Activated T-cell treated with anti-CD3 and anti-CD28 coated beads for 48 hours (primary cell): ENCODE measurements around the gene EPHB1.

Experiments used
- DNase-seq: peaks from one replicate; pipeline ENCODE4 v3.0.0-alpha.2; 2020; ENCODE audit warnings: low read depth

The EPHB1 gene

DNA sequence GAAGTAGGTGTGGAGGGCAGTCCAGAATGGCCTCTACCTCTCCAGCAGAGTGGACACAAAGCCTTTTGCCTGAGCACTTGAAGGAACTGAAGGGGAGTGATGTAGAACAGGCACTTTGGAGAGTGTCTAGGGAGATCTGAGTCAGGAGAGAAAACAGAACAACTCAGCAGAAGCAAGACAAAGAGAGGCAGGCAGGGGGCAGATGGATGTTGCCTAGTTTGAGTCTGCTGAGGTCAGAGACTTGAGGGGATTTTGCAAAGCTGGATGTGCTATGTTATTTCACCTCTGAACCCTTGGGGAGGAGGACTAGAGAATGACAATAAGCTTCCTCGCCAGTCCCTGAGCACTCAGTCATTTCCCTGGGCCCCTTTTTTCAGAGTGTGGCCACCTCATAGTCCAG, 366.4 kb downstream of the EPHB1 start:
- no peak for DNase-seq

DNA sequence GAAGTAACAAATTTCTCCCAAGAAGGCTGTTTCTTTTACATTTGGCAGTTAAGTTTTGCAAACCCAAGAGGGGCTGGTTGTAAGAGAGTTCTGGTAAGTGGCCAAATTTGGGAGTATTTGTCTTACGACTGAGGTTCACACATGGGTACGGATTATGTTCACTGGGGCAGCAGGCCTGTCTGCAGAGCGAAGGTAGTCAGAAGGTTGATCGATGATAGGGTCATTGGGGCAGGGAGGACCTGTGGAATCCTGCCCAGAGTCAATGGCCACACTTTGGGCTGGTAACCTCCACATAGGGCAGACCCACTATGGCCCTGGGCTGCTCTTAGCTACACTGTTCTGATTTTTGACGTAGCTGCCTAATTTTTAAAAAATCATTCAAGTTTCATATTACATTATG, 368.6 kb downstream of the EPHB1 start:
- DNase-seq = no peak

DNA sequence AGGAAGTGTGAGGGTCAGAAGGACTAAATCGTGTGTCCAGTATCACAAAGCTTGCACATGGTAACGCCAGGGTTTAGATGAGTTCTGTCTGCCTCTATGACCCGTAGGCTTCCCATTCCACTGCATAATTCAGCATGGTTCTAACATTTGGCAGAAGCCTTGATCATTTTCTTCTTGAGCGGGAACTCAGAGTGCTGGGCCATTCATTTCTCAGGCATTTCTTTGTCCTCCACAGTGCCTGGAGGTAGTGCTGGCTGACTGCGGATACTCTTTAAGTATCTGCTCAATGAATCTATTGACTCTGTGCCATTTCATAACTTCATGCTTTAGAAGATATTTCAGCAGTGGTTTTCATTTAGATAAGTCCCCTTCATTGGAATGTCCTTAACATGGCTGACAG, 370.2 kb downstream of the EPHB1 start:
- no peak for DNase-seq

DNA sequence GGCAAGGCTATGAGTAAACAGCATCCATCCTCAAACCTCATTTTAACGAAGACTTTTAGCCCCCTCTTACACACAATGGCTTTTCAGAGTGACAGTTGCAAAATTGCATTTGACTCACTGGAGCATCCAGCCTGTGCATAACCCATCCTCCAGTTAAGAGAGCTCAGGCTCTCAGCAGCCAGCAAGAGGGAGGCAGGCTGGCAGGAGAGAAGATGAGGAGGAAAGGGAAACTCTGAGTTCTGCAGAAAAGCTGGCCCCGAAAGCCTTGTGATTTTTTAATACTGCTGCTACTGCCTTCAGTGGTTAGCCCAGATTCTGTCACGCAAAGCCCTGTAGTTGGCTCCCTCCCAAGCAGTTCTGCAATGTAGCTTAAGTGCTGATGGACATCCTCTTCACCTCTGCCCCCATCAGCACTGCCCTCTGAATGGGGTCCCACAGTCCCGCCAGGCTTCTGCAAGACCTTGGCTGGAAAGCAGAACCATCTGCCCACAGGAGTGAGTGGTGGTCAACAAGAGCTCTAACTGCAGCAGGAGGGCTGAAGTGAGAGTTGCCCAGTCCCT, 371.3 kb downstream of the EPHB1 start:
- DNase-seq = no peak

DNA sequence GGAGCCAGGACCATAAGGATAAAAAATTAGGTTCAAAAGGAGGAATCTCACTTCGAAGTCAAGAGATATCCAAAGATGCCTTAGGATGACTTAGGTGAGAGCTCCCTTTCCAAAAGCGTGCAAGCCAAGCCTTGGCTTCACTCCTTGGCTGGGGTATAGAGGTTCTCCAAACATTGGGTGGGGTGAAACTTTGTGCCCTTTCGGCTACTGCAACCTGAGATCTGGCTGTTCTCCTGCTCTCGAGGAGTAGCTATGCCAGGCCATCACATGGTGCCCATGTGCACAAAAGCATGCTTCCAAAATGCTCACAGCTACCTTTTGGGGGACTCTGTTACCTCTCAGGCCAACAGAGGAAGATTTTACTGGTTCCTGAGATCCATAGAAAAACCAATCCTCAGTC, 373.8 kb downstream of the EPHB1 start:
- DNase-seq = no peak

DNA sequence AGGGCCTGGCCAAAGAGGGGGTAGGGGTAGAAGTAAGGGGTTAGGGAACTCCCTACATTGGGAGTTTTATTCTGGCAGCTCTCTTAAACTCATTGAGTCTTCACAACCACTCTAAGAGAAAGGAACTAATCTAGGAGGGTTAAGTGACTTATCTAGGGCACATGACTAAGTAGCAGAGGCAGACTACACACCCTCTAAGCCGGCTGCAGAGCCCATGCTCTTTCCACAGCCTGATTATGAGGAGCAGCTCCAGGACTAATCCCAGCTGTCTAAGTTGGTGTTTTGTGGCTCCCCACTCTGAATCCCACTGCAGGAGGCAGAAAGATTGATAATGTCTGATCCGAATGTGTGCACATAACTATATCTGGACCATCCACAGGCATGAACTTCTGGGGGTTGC, 374.6 kb downstream of the EPHB1 start:
- DNase-seq = no peak

DNA sequence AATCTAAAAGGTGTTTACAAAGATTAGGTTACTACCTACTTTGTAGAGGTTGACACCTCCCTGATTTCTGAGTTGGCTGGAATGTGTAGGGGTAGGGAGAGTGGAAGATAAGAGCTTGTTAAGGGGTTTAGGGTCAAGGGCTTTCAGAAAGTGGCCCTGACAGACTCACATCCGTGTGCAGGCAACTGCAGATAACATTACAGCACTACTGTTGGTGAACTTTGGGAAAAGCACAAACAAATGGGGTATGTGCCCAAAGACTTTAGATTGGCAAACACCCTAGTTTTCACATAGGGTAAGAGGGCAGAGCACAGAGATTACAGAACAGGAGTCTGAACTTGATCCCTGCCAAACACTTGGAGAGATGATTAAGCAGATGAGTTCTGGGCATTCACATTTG, 375.7 kb downstream of the EPHB1 start:
- DNase-seq = no peak

DNA sequence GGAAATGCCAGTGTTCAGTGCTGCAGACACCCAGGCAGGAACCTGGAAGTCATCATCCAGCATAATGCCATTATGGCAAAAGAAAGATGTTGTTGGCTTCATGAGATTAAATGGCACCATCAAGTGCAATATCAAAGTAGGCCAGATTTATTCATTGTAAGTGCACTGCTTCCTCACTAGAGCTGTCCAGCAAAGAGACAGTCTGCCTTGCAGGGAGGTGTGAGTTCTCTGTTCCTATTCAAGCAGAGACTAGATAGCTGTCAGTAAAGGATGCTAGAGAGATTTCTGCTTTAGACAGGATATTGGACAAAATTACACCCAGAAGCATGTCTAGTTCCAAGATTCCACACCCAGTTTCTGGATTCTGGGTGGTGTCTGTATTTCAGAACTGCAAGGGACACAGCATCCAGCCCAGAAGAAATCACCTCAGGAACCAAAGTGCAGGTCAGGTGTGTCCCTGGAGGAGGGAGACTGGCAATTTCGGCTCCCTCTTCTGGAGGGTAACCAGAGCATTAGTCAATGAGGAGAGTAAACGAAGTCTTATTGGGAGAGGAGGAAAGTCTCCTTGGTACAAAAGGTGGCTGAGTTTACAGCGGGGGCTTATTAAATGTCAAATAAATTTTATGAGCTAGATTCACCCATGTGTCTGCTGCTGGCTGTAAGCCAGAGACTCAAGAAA, 377.3 kb downstream of the EPHB1 start:
- DNase-seq = no peak

DNA sequence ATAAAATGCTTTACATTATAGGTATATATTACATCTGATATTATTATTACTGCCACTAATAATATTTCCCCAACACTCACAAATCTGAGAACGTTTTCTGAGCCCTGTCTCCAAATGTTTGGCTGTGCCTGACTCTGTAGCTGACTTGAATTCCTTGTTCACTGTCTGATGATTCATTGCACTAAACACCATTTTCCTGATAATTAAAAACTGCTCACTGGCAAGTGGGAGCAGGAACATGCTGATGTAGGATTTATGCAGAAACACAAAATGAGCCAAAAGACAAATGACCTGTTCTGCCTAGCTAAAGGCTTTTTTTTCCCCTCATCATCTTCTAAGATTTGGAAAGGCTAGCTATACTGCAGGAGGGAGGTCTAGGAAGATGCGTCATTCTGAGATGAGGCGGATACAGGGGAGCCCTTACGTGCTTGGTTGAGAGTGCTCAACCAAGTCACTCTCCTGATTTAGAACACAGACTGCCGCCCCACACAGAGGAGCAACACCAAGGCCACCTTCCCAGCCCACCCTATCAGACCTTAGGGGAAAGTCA, 380.7 kb downstream of the EPHB1 start:
- DNase-seq = no peak

DNA sequence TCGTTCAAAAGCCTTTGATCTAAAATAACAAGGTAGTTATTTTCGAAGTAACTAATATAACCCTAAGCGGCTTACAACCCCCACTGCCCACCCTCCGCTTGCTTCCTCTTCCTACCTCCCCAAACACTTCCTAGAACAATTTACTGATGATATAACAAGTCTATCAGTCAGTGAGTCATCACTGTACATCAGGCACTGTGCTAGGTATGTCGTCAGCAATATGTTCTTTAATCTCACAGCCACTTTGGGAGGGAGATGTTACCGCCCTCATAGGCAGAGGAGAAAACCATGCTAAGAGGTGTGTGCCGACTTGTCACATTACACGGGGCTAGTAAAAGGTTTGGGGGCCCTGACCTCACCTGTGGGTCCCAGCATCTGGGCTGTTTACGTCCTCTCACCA, 381.8 kb downstream of the EPHB1 start:
- DNase-seq = no peak

DNA sequence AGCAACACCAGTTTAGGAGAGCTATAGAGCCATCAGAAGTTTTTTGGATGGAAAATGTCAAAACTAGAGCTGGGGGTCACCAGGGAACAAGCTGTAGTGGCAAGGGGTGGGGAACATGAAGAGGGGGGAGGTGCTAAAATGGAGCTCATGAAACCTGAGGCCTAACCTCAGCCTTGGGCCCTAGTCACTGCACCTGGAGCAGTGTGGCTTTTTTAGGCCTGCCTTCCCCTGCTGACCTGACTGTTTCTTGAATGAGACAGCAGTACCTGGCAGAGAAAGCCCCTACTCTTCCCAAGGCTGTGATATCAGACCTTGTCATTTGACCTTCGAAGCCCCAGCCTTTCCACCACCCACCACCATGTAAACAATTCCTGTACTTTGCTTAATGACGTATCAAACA, 383.5 kb downstream of the EPHB1 start:
- DNase-seq = no peak

DNA sequence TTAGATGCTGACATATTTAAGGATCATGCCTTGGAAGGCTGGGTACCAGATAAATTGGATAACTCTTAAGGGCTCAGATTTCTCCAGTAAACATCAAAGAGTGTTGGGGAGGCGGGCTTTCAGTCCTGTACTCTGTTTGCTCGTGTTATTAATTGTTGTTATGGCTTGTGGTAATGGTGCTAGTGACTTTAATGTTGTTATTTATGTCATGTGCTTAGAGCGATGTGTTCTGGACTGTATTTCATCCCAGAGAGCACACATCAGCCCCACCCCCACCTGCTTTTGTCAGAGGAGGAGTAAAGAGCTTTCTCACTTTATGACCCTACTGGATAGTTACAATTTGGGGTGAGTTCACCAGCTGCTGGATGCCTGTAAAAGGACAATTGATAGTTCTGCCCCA, 386.3 kb downstream of the EPHB1 start:
- no peak for DNase-seq

DNA sequence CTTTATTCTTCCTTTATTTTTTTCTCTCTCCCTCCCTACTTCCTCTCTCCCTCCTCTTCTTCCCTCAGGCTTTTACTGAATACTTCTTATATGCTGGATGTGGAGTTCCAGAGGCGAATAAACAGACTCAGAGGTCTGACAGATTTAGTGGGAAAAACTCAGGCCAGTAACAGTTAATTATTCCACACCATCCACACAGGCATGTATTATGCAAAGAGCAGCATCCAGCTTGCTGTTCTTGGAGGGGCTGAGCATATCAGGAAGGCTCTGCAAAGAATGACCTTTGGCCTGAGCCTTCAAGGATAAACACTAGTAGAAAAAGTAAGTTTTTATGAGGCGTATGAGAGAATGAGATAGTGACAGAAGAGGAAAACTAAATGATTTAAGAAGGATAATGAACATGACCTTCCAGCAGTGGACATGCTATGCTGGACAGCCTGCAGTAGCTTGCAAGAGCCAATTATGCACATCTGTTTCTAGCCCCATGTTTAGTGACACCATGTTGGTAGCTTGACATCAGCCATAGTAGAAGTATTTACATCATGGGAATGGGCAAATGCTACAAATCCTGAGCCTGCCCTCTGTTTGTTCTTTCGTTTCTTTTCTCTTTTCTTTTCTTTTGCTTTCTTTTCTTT, 387.4 kb downstream of the EPHB1 start:
- no peak for DNase-seq

DNA sequence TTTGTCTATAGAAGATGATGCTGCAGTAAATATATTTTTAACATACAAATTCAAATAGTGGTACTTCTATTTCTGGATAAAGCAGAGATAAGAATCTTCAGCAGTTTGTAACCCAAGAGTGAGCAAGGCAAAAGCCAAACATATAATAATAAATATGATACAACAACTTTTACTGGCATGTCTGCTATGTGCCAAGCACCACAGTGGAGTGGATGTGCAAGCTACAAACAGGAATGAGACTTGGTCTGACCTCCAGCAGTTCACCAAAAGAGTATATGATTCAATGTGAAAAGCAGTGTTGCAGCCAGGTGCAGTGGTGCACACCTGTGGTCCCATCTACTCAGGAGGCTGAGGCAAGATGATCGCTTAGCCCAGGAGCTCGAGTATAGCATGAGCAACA, 395.6 kb downstream of the EPHB1 start:
- DNase-seq = no peak

DNA sequence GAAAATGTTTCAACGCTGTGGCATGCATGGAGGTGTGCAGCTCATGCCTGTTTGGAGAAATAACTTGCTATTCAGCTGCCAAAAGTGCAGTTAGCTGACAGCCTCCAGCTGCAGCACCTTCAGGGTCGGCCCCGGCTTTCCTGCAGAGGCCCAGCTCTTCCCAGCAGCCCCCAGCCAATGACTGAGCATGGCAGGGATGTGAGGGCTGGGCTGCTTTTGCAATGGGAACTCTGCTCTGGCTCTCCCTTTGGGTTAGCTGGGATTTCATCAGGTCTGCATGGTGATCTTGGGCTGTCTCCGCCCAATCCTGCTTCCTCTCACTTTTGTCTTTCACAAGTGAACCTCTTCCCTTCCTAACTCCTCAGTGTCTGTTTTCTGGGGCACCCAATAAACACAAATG, 396.6 kb downstream of the EPHB1 start:
- DNase-seq = no peak

DNA sequence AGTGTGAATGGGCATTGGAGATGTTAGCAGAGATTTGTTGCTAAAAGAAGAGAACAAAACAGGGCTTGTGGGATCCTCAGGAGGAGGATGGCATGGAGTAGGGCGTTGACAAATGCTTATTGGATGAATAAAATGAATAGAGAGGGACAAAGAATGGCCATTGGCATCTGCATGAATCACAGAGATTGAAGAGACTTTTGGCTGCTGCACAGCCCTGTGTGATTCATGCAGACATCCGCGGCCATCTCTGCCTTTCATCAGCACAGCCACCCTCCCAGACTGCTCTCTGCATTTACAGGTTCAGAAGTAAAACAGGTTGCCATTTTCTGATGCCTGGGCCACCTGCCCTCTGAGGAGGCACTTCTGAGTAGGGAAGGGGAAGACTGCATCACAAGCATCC, 397.9 kb downstream of the EPHB1 start:
- no peak for DNase-seq

DNA sequence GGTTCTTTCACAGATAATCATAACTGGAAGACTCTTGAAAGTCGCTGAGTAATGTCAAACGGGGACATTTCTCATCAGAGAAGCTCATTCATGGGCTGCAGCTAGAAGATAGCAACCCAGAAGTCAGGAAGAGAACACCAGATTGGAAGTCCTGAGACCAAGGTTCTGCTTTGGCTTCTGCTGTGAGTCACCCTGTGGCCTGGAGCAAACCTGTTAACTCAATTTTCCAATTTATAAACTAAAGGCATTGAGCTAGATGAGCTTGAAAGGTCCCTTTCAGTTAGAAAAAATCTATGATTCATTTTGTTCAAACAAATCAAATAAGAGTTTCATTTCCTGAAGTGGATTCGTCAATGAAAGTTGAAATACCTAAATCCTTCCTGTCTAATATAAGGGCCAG, 402.2 kb downstream of the EPHB1 start:
- DNase-seq = no peak

DNA sequence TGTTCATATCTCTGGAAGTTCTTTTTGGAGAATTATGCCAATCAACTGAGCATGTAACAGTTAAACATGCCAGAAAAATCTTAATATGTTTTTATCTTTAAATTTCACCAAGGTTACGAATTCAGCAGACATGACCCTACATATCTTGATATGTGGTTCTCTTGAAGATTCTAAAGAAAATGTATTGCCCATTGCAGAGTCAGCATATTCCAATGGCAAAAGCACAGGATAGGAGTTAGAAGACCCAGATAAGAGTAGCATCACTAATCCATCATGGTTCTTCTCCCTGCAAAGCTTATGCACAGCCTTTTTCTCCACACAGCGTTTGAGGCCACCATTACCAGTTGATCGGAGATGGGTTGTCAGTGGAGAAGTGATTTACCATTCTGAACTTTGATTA, 402.8 kb downstream of the EPHB1 start:
- DNase-seq = no peak

DNA sequence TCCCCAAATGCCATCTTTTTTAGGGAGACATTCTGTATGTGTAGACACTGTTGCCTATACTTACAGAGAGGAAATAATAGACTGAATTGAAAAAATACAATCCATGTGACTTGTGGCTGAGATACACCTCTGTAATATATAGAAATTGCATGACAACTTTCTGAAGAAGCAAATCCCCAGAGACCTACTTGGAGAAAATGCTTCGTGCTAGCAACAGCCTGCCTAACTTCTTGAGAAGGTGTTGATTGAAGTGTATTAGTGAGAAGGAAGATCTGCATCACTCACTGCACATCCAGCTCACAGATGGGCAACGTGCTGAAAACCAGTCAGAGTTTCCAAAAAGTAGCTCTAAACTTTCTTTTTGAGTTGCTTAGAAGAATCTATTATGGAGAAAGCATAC, 404.1 kb downstream of the EPHB1 start:
- DNase-seq = no peak

DNA sequence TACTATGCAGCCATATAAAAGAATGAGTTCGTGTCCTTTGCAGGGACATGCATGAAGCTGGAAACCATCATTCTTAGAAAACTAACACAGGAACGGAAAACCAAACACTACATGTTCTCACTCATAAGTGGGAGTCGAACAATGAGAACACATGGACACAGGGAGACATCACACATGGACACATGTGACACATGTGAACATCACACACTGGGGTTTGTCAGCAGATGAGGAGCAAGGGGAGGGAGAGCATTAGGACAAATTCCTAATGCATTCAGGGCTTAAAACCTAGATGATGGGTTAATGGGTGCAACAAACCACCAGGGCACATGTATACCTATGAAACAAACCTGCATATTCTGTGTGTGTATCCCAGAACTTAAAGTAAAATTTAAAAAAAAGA, 408.0 kb downstream of the EPHB1 start:
- no peak for DNase-seq

DNA sequence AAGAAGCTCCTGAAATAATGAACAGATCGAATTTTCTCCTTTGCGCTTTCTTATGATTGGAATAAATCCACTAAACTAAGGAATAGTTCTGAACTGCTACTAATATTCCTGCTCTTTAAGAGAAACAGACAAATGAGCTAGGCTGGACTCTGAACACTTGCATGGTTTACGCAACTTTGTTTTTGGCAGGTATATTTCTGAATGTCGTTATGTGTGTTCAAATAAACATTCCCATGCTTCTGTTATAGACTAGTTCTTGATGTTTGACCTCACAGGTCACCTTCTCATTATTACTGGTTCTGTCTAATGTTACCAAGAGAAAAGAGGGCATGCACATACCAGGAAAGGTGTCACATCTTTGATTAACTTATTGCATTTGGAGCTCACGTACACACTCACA, 418.2 kb downstream of the EPHB1 start:
- no peak for DNase-seq

DNA sequence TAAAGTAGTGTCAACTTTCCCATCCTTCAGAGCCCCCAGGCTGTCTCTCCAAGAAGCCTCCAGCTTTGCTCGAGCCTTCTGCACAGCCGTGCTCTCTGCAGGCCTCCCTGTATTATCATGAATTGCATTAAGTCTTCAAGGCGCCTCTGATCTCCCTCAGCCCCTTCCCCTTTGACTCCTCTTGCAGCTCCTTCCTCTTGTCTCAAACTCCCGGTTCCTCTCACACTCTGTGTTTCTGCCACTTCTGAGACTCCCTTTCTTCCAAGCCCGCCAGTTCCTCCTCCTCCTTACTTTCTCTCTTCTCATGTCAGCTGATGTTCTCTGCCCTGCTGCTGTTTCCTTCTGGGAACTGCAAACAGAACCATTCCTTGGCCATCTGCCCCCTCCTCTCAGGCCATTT, 418.8 kb downstream of the EPHB1 start:
- DNase-seq = no peak

DNA sequence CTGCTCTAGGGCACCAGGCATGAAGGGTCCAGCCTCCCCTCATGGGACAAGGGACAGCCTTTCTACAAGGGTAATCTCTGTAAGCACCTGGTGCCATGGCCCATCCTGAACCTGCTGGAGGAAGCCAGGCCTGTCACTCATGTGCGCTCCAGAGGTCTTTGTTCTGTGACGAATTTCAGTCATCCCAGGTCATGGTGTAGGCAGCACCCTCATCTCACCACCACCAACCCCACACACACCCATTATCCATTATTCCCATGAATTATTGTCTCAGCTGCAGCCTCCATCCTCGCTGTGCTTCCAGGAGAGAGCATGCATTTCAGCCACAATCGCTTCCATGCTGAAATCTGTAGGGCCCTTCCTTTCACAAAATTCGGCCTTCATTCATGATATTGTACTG, 419.3 kb downstream of the EPHB1 start:
- no peak for DNase-seq

DNA sequence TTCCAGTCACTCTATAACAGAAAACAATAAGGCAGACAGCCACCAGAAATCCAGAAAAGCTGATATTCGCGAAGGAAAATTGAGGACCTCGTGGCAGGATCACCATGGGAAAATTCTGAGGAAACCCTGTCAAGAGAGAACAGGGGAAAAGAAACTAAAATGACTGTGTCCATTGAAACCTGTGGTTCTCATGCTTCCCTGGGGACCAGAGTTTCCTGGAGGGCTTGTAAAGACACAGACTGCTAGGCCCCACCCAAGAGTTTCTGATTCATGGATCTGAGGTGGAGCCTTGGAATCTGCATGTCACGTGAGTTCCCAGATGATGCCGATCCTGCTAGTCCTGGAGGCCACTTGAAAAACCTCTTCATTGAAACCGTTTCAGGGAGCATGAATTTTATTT, 420.5 kb downstream of the EPHB1 start:
- no peak for DNase-seq
